A673 (cell line): ENCODE results near the gene SND1. TPM values are rescaled to one million over a fixed set of nuclear protein-coding genes. Genes with fewer than 3 reads are reported as not detected.

Source experiments
- BruUV-seq: library from RNA; stranded (reverse); fragments of 400-500 nt; replicated peaks from 2 replicates; lab custom pipeline; 2021; lab: Mats Ljungman, UMichigan
- CTCF ChIA-PET: fragments of 300-600 bp; sonication (Branson Sonifier 250); formaldehyde crosslinking; loops from one replicate; lab custom pipeline; 2022; ENCODE audit warnings: antibody characterized with exemption; lab: Charles Lee
- POLR2A ChIA-PET: fragments of 300-600 bp; sonication (Branson Sonifier 250); formaldehyde crosslinking; loops from one replicate; lab custom pipeline; 2022; ENCODE audit warnings: antibody characterized with exemption; ENCODE audit not compliant: low non-redundant PET; lab: Charles Lee
- DNase-seq: peaks from one replicate; pipeline ENCODE4 v3.0.0-alpha.2; 2015; ENCODE audit warnings: low spot score
- H3K27ac ChIP-seq: fragments of 200-600 bp; sonication (generic); 2 replicates; pipeline ENCODE4 v1.5.1; 2016; ENCODE audit warnings: mixed run types, low read depth, mild to moderate bottlenecking, mixed read lengths, antibody characterized with exemption, low read length; ENCODE audit not compliant: poor library complexity, severe bottlenecking
- H3K27me3 ChIP-seq: fragments of 200-600 bp; sonication (generic); replicated peaks from 2 replicates; pipeline ENCODE4 v1.6.1; 2017; ENCODE audit warnings: mixed run types, low read depth, mild to moderate bottlenecking, mixed read lengths, antibody characterized with exemption, low read length; ENCODE audit not compliant: insufficient read depth, poor library complexity
- H3K36me3 ChIP-seq: fragments of 200-600 bp; sonication (generic); 2 replicates; pipeline ENCODE4 v1.6.1; 2016; ENCODE audit warnings: mixed run types, mild to moderate bottlenecking, mixed read lengths, antibody characterized with exemption, low read length; ENCODE audit not compliant: insufficient read depth, poor library complexity, severe bottlenecking
- H3K4me1 ChIP-seq: fragments of 200-600 bp; sonication (generic); 2 replicates; pipeline ENCODE4 v1.6.1; 2017; ENCODE audit warnings: mixed run types, mild to moderate bottlenecking, mixed read lengths, antibody characterized with exemption, low read length; ENCODE audit not compliant: insufficient read depth, poor library complexity, severe bottlenecking
- H3K4me3 ChIP-seq: fragments of 200-600 bp; sonication (generic); 2 replicates; pipeline ENCODE4 v1.5.1; 2016; ENCODE audit warnings: low read depth, mixed run types, mild to moderate bottlenecking, mixed read lengths, low read length; ENCODE audit not compliant: poor library complexity, severe bottlenecking
- H3K9me3 ChIP-seq: fragments of 200-600 bp; sonication (generic); 2 replicates; pipeline ENCODE4 v1.6.1; 2016; ENCODE audit warnings: mixed run types, low read depth, mild to moderate bottlenecking, mixed read lengths, antibody characterized with exemption, low read length; ENCODE audit not compliant: poor library complexity, severe bottlenecking
- CTCF ChIP-seq: fragments of 300-800, 200-600 bp; sonication (generic); conservative IDR thresholded peaks from 2 replicates; pipeline ENCODE4 v1.5.1; 2017; ENCODE audit warnings: low read depth, mild to moderate bottlenecking, antibody characterized with exemption, low read length, moderate library complexity, mixed read lengths
- EZH2 ChIP-seq: fragments of 200-600 bp; sonication (generic); IDR thresholded peaks from 2 replicates; pipeline ENCODE4 v1.6.1; 2017; ENCODE audit warnings: borderline replicate concordance, low read depth, mild to moderate bottlenecking, mixed read lengths, antibody characterized with exemption, low read length; ENCODE audit not compliant: poor library complexity, severe bottlenecking
- intact Hi-C: fragments of 100-400 bp; cut with micrococcal nuclease; formaldehyde crosslinking; loops from one replicate; pipeline ENCODE4 v1.10.0; 2022; ENCODE audit not compliant: unreplicated experiment
- total RNA-seq: library from RNA; stranded (reverse); gene quantifications from 2 replicates; pipeline ENCODE4 v1.2.3, GENCODE V29; 2021

Gene SND1
- total RNA-seq, 1 experiment from 2014 or later: 177 TPM

GRCh38 chr7:127924874-127925273 is 272.9 kb downstream of the SND1 start:
- CTCF ChIA-PET: no interaction called here
- H3K27ac ChIP-seq: no peak overlapping the region
- TF ChIP-seq EZH2 (no peak), CTCF (no peak)
- H3K4me1 ChIP-seq: no peaks in the 10 kb centered on the region
- H3K36me3 ChIP-seq: no peaks in the 10 kb centered on the region
- H3K27me3 ChIP-seq: no peaks in the 10 kb centered on the region
- POLR2A ChIA-PET: no interaction called here
- no peak overlapping the region for H3K4me3 ChIP-seq
- H3K9me3 ChIP-seq: no peaks in the 10 kb centered on the region
- intact Hi-C loops: no loop called here
- DNase-seq: no peak
- no TSS peak for BruUV-seq

DNA sequence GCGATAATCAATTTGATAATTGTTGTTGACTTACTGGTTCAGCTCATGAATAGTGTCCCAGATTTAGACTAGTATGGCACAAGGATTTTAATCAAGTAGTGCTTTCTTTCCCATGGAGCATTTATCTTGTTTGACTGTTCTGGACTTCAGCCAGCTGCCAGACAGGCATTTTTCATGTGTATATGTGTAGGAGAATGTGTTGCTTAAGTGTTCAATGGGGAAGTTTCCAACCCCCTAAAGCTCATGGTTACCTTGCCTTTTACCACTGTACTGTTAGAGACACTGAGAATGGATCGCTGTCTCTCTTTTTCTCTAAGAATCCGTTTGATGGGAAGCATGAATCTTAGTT is 275.3 kb downstream of the SND1 start:
- no peaks in the 10 kb centered on the region for H3K9me3 ChIP-seq
- no peak overlapping the region for H3K4me3 ChIP-seq
- H3K36me3 ChIP-seq: no peaks in the 10 kb centered on the region
- H3K27me3 ChIP-seq: no peaks in the 10 kb centered on the region
- BruUV-seq: no TSS peak
- H3K4me1 ChIP-seq: no peaks in the 10 kb centered on the region
- peak; percentile 30 for DNase-seq
- ChIA-PET CTCF (no interaction called here), POLR2A (no interaction called here)
- H3K27ac ChIP-seq: no peak overlapping the region
- TF ChIP-seq EZH2 (no peak), CTCF (no peak)
- intact Hi-C loops: no loop called here

- no peaks in the 10 kb centered on the region for H3K36me3 ChIP-seq
- H3K4me3 ChIP-seq: no peak overlapping the region
- no peak for DNase-seq
- no peaks in the 10 kb centered on the region for H3K9me3 ChIP-seq
- H3K27me3 ChIP-seq: no peaks in the 10 kb centered on the region
- TF ChIP-seq CTCF (no peak), EZH2 (no peak)
- no TSS peak for BruUV-seq
- ChIA-PET POLR2A (no interaction called here), CTCF (no interaction called here)
- no peaks in the 10 kb centered on the region for H3K4me1 ChIP-seq
- no peak overlapping the region for H3K27ac ChIP-seq
- intact Hi-C loops: no loop called here
These were observed 276.2 kb downstream of the SND1 start for GRCh38 chr7:127928222-127928621.
